UCSD-AML1 (cell line): Measurements from ENCODE around the gene HOXB3.

ENCODE experiments used
- DNase-seq: peaks from one replicate; lab custom pipeline; 2025; ENCODE audit not compliant: unreplicated experiment; lab: John Stamatoyannopoulos, UW

Gene HOXB3

GRCh38 chr17:48613862-48614694, 24.0 kb upstream of the HOXB3 start:
- no peak for DNase-seq

GRCh38 chr17:48612854-48613691, 23.0 kb upstream of the HOXB3 start:
- peak; percentile 25 for DNase-seq

DNA sequence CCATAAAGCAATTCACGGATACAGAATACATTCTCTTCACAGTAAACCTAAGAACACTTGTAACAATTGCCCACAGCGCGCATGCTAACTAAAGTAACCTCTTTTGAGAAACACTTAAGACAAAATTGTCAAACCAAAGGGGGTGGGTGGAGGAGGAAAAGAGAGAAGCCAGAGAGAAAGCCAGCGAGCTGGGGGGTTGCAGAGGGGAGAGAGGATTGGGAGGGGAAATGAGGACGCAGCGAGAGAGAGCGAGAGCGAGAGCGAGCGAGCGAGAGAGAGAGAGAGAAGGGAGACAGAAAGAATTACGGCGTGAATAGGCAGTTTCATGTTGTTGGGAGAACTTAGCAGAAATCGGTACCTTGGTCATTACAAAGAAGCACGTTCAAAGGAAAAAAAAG, 22.4 kb upstream of the HOXB3 start:
- no peak for DNase-seq

GRCh38 chr17:48611681-48612455, 21.8 kb upstream of the HOXB3 start:
- DNase-seq: no peak

DNA sequence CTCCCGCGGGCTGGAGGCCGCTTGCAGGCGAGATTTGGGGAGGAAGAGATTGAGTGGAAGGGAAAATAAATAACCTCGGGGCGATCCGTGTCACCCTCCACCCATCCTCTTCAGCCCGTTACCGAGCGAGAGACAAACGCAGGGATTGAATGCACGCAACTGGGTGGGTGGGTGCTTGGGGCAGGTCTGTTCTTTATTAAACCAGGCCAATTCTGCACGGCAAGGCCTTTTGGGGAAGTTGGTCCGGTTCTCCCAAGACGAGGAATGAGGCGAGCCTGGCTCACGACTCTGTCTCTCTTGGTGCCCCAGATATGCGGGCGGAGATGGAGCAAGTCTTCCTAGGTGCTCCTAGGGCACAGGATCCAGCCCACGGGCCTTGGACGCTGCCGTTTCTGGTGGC, 21.2 kb upstream of the HOXB3 start:
- DNase-seq: no peak

GRCh38 chr17:48610282-48611211, 20.5 kb upstream of the HOXB3 start, which contains the start of gene HOXB7:
Gene HOXB7 (minus strand): TSS chr17:48611017. CDS start chr17:48610918, 99 bp downstream.
- DNase-seq: no peak

- no peak for DNase-seq
These were observed 19.8 kb upstream of the HOXB3 start for GRCh38 chr17:48609759-48610281.

DNA sequence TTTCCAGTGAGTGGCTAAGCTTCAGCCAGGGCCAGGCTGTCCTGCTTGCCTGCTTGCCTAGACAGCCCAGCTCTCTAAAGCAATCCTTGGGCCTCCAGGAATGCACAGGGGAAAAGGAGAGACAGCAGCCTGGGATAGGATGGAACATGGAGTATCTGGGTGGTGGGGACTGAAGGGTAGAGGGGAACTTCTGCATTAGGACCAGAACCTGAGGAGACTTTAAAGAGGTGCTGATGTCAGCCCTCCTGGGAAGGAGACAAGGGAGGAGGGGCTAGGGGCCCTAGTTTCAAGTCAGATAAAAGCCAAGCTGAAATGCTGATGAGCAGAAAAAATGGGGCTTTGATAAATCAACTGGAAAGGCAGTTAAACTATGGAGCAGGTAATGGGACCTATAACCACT, 19.0 kb upstream of the HOXB3 start:
- DNase-seq: no peak

GRCh38 chr17:48608494-48608834, 18.4 kb upstream of the HOXB3 start:
- DNase-seq: no peak

DNA sequence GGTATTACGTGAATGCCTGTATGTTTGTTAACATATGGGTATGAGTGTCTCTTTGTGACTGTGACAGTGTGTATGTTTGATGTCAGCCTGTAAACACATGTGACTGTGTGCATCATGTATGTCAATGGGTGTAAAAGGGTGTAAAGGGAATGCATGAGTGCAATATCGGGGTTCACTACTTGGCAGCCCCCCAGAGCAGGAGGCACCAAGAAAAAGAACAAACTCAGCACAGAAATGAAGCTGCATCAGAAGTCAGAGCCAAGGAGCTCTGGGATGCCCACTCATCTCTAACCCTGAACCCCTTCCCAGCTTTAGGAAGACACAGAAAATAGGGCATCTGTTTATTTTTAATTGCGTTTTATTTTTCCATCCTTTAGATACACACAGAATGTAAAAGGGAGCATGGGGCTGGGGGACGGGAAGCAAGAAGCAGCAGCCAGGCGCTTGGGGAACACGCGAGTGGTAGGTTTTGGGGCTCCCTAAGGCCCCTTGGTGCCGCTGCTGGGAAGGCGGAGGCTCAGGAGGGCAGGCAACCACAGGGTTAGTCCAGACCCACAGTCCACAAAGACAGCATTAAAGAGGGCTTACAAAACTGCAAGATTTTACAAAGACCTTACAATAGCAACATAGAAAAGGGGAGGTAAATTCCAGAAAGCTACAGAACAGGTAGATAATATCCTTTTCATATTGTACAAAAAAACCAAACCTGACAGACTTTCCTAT, 17.0 kb upstream of the HOXB3 start:
- no peak for DNase-seq

GRCh38 chr17:48605991-48606891, 16.2 kb upstream of the HOXB3 start:
- DNase-seq: no peak

DNA sequence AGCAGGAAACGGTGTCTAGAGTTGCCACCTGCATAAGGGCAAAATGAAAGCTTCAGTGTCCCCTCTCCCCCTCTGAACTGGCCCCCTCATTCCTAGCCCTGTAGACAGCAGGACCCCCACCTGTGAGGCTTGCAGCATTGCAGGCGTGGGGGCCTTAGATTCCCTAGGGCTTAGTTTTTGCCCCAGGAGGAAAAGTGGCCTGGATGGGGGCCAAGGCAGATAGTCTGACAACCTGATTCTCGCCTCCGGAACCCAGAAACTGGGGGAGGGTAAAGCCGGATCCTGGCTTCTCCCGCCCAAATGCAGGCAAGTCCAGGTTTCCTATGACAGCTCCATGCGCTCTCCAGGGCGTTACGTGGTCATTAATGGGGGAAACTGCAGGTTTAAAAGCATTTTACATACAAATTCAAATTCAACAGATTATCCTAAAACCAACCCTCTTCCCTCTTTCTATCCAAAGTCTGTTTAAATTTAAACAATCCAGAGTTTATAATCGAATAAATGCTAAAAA, 15.4 kb upstream of the HOXB3 start:
- DNase-seq: no peak

DNA sequence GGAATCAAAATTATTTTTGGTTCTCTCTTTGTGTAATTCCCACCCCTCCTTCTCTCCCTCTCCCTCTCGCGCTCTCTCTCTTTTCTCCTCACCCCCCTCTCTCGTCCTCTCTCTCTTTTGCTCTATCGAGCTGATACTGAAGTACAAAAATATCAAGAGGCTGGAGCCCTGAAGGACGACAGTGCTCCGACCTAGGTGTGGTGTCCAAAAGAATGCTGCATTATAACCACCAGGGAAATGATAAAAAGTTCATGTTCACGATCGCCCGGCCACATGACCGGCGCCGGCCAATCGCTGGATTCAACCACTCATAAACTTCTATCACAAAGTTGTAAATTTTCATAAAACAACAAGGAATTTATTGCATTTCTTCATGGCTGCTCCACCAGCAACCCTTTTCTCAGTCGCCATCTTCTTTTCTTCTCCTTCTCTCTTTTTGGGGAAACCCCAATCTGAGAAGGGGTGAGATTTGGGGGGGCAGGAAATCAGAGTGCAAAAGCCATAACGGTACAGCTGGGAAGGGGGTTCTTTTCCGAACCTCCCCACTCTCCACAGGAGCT, 14.8 kb upstream of the HOXB3 start, which contains the start of gene HOXB6:
TSS of gene HOXB6 (minus strand) at position 217 of the 560 bp plus-strand sequence. CDS start 6,836 bp downstream, outside the sequence.
- DNase-seq: no peak

DNA sequence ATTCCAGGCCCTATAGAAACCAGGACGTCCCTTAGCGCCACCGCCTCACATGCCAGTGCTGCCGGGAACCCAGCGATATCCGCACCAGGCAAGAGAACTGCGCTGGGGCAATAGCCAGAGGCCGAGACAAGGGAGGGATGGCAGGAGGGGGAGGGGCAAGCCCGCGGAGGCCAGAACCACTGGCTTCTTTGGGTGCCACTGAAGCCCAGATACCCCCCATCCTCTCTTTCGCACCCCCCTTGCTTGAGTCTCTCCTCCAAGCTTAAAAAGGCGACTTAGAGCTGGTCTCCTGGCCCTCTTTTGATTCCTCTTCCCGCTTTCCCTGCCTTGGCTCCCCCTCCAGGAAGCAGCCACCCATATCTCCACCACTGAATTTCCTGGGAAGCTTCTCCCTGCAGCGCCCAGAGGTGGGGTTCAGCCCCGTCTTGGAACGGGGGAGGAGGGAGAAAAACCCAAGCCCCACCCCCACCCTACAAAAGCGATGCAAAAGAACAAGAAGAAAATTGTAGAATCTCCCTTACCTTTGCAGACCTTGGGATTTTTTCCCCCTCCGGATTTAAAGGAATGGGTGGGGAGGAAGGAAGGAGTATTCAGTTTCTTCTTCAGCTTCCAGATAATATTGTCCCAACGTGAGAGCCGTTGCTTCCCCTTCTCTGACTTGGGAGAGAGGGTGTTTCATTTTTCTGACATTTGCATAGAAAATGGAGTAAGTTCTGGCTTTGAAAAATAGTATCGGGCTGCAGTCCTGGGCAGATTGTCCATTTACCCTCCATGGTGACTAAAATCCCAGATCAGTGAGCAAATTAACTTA, 14.1 kb upstream of the HOXB3 start:
- DNase-seq: no peak

GRCh38 chr17:48601539-48602425, 11.7 kb upstream of the HOXB3 start:
- no peak for DNase-seq

DNA sequence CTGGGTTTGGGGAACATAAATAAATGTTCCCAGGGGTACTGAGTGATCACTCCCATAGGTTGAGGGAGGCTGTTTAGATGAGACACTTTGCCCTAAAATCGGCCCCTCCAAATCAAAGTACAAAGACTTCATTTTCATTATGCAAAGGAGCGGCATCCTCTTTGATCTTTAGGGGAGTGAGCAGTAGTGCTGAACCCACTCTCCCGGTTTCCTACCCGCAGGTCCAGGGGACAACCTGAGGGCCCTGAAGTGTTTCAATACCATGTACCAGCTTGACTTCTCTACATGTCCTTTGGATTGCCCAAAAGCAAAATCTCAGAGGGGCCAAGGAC, 11.1 kb upstream of the HOXB3 start:
- DNase-seq: no peak
